VCaP (cell line): ENCODE measurements around the gene ZNF148.
"Not testable (repeated sequence)": the region's sequence is repeated elsewhere in the genome, so short reads cannot be mapped to it uniquely, and the experiment has no call there.

Source experiments
- H3K27ac ChIP-seq: fragments of 450-650 bp; 2 replicates; pipeline ENCODE4 v1.5.1; 2017
- CTCF ChIP-seq: fragments of 450-650 bp; conservative IDR thresholded peaks from 2 replicates; pipeline ENCODE4 v1.5.1; 2017; ENCODE audit warnings: mild to moderate bottlenecking, moderate library complexity

Gene ZNF148

DNA sequence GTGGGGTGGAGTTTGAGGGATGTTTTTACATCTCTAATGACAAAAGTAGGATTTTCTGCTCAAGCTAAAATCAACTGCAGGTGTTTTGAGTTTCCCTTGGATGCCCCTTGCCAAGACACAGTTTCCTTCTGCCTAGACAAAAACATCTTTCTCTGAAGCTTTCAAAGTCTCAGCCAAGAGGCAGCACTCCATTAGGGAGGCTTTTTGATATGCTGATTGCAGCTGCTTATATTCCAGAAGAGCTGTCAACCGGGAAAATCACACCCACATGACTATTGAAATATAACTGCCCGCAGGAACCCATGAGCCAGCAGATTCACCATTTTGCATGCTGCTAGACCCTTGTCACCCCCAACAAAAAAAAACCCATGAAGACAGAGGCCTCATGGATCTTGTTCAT lies 27.5 kb upstream of the ZNF148 start:
- H3K27ac ChIP-seq: no peak overlapping the region
- no peak for TF ChIP-seq CTCF

- no peak overlapping the region for H3K27ac ChIP-seq
Observed at GRCh38 chr3:125401402-125401801, 26.3 kb upstream of the ZNF148 start.

GRCh38 chr3:125398952-125399351 lies 23.8 kb upstream of the ZNF148 start:
- no peak overlapping the region for H3K27ac ChIP-seq
- TF ChIP-seq CTCF: no peak

More at GRCh38 chr3:125401402-125401801, 26.3 kb upstream of the ZNF148 start:
- TF ChIP-seq CTCF: no peak

GRCh38 chr3:125395091-125395490 lies 20.0 kb upstream of the ZNF148 start:
- peak overlapping the region; percentile 77 for H3K27ac ChIP-seq
- no peak for TF ChIP-seq CTCF

DNA sequence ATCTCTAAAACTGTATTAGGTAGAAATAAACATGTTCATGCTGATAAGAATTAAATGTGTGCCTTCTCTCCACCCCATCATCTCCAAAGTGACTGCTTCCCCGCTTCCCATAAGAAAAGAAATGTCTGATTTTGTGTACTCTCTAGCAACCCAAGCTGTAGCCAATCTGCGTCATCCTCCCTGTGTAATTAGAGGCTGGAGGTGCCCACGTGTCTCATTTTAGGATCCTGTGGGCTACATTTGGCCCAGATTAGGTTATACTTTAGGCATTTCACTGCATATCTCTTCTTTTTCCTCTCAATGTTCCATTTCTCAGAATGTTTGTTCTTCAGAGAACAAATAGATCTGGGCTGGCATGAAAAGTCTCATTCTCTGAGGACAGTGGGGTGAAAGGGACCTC lies 19.3 kb upstream of the ZNF148 start:
- no peak for TF ChIP-seq CTCF
- peak overlapping the region; percentile 77 for H3K27ac ChIP-seq

DNA sequence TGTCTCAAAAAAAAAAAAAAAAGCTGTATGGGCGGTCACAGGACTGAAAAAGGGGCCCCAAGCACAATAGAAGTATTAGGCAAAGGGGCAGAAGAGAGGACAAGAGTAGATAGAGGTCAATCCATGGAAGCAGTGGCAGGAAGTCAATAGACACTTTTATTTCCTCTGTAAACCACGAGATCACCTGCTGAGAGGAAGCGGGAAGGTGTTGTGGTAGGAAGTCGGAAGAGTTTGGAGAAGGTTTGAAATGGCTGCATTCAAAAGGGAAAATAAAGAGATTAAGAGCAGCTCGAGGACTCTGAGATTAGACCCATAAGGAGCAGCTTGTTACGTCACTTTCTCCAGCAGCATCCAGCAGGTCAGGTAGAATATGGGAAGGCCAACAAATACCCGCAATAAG lies 14.2 kb upstream of the ZNF148 start:
- TF ChIP-seq CTCF: no peak
- no peak overlapping the region for H3K27ac ChIP-seq

GRCh38 chr3:125388369-125388768 lies 13.2 kb upstream of the ZNF148 start:
- H3K27ac ChIP-seq: not testable (repeated sequence)

DNA sequence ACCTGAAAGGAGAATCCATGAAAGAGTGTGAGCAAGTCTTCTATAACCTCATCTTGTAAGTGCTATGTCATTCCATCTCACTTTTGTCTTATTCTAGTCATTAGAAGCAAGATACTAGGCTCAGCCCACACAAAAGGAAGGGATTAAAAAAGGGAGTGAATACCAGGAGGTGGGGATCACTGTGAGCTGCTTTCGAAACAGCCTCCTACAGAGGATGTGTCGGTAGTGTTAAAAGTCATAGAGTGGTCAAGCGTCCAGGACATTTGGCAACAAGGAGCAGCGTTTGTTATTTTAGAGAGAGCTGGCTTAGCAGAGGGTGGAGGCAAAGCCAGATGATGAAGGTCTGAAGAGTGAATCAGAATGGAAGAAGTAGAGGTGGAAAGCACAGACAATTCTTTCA lies 11.7 kb upstream of the ZNF148 start:
- H3K27ac ChIP-seq: no peak overlapping the region
- no peak for TF ChIP-seq CTCF
